Measurements from ENCODE around the gene GALNT4. TPM values are rescaled to one million over a fixed set of nuclear protein-coding genes. Genes with fewer than 3 reads are reported as not detected.

The GALNT4 gene
- total RNA-seq, 4 donors from 2014 or later = 11.5 to 37.2 (median 26.1) TPM

DNA sequence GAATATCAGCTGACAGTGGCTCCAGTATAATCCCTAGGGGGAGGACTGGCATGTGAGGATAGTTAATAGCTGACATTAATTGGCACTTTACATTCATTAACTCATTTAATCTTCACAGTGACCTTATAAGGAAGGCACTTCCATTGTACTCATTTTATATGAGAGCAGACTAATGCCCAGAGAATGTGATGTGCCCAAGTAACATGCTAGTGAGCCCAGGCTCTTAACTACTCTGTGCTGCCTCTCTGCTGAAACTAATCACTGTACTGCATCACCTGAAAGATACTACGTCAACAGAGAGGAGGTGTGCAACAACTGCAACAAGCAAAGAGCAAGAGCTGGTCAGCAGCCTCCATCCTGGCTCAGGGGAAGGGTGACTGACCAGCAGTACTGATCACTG, 40.1 kb downstream of the GALNT4 start:
- Histone ChIP-seq H3K27me3 (no peaks in the 10 kb centered on the region), H3K36me3 (no peaks in the 10 kb centered on the region), H3K4me1 (peaks cover 0 to 13% (median 3%) of the 10 kb centered on the region in 4 donors), H3K27ac (no peak overlapping the region), H3K4me3 (no peak overlapping the region), H3K9me3 (no peaks in the 10 kb centered on the region)
- 88 to 100% methylated on average over 1 of the region's 1 CpG for WGBS, 2 donors (ENCODE audit: low coverage in 1 of 2)
- no peak for TF ChIP-seq EP300 (IDR thresholded peaks at IDR 0.05; ENCODE audit: low read depth)
- no peak for TF ChIP-seq POLR2AphosphoS5 (IDR thresholded peaks at IDR 0.05)
- TF ChIP-seq, protein P1, sequence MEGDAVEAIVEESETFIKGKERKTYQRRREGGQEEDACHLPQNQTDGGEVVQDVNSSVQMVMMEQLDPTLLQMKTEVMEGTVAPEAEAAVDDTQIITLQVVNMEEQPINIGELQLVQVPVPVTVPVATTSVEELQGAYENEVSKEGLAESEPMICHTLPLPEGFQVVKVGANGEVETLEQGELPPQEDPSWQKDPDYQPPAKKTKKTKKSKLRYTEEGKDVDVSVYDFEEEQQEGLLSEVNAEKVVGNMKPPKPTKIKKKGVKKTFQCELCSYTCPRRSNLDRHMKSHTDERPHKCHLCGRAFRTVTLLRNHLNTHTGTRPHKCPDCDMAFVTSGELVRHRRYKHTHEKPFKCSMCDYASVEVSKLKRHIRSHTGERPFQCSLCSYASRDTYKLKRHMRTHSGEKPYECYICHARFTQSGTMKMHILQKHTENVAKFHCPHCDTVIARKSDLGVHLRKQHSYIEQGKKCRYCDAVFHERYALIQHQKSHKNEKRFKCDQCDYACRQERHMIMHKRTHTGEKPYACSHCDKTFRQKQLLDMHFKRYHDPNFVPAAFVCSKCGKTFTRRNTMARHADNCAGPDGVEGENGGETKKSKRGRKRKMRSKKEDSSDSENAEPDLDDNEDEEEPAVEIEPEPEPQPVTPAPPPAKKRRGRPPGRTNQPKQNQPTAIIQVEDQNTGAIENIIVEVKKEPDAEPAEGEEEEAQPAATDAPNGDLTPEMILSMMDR (IDR thresholded peaks at IDR 0.05) = no peak
- TF ChIP-seq POLR2A (IDR thresholded peaks at IDR 0.05) = no peak
- in situ Hi-C loops (cut with MboI; ENCODE audit: low pct_ligation_motif_present in 1 of 4, low pct_unique_long_range_greater_than_20kb in 1 of 4, low sequenced_read_pairs in 3 of 4) (no loop called here), intact Hi-C loops (cut with DNase I; ENCODE audit: low total_unique reads) (no loop called here)
- no peak for DNase-seq

DNA sequence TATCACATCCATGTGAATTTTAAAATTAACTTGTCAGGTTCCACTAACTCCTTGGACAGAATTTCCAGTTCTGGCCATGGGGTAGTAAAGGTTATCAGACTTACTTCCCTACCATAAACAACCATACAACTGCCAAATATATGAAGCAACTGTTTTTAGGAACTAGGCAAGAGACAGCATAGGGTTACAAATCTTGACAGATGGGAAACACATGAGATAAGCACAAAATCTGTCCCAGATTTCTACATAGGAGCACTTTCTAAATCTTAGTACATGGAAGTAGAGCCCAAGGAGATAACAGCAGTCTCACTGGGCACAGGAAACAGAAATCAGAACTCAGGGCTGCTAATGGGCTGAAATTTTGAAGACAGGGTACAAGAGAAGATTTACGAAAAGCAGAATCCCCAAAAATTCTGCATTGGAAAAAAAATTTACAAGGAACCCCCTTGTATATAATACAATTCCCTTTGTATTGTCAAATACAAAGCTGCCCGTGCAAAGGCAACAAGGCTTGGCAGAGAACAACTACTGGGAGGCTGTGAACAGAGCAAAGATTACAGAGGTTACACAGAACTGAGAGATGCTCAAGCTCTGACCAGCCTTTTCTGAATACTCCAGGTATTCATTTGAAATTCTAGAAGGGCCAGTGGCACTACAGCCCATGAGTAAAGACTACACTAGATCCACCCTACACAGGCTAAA, 43.2 kb downstream of the GALNT4 start:
- WGBS, 2 donors (ENCODE audit: low coverage in 1 of 2) = 77 to 79% methylated on average over 2 of the region's 2 CpGs
- DNase-seq = no peak
- Histone ChIP-seq H3K27me3 (no peaks in the 10 kb centered on the region), H3K9me3 (no peaks in the 10 kb centered on the region), H3K27ac (no peak overlapping the region), H3K4me1 (peaks cover 0 to 17% (median 7%) of the 10 kb centered on the region in 4 donors), H3K4me3 (no peak overlapping the region), H3K36me3 (no peaks in the 10 kb centered on the region)
- no peak for TF ChIP-seq POLR2AphosphoS5 (IDR thresholded peaks at IDR 0.05)
- TF ChIP-seq POLR2A (IDR thresholded peaks at IDR 0.05) = no peak
- TF ChIP-seq, protein P1 (IDR thresholded peaks at IDR 0.05) = no peak
- TF ChIP-seq EP300 (IDR thresholded peaks at IDR 0.05; ENCODE audit: low read depth) = no peak
- intact Hi-C loops (cut with DNase I; ENCODE audit: low total_unique reads) (no loop called here), in situ Hi-C loops (cut with MboI; ENCODE audit: low pct_ligation_motif_present in 1 of 4, low pct_unique_long_range_greater_than_20kb in 1 of 4, low sequenced_read_pairs in 3 of 4) (no loop called here)

DNA sequence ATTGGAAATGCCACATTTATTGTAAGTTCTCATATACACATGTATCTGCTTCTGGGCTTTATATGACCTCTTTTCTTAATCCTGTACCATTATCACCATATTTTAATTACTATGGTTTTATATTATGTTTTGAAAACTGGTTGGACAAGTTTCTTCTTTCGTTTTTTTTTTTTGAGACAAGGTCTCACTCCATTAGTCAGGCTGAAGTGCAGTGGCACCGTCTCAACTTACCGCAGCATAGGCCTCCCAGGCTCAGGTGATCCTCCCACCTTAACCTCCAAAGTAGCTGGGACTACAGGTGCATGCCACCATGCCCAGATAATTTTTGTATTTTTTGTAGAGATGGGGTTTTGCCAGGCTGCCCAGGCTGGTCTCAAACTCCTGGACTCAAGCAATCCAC, 44.6 kb downstream of the GALNT4 start:
- Histone ChIP-seq H3K4me3 (no peak overlapping the region), H3K9me3 (no peaks in the 10 kb centered on the region), H3K4me1 (peaks cover 0 to 18% (median 8%) of the 10 kb centered on the region in 4 donors), H3K27me3 (no peaks in the 10 kb centered on the region), H3K27ac (no peak overlapping the region), H3K36me3 (no peaks in the 10 kb centered on the region)
- in situ Hi-C loops (cut with MboI; ENCODE audit: low pct_ligation_motif_present in 1 of 4, low pct_unique_long_range_greater_than_20kb in 1 of 4, low sequenced_read_pairs in 3 of 4) = loop anchor here in 1 of 4 donors (10.0 kb wide), 1 partner anchor 45 kb away; the partner anchor contains the start of genes GALNT4 and POC1B
- intact Hi-C loops (cut with DNase I; ENCODE audit: low total_unique reads) = no loop called here
- TF ChIP-seq EP300 (IDR thresholded peaks at IDR 0.05; ENCODE audit: low read depth) = no peak
- TF ChIP-seq, protein P1 (IDR thresholded peaks at IDR 0.05) = no peak
- no peak for TF ChIP-seq POLR2A (IDR thresholded peaks at IDR 0.05)
- TF ChIP-seq POLR2AphosphoS5 (IDR thresholded peaks at IDR 0.05) = no peak
- 34 to 55% methylated on average over 3 of the region's 3 CpGs for WGBS, 2 donors (ENCODE audit: low coverage in 1 of 2)
- no peak for DNase-seq

DNA sequence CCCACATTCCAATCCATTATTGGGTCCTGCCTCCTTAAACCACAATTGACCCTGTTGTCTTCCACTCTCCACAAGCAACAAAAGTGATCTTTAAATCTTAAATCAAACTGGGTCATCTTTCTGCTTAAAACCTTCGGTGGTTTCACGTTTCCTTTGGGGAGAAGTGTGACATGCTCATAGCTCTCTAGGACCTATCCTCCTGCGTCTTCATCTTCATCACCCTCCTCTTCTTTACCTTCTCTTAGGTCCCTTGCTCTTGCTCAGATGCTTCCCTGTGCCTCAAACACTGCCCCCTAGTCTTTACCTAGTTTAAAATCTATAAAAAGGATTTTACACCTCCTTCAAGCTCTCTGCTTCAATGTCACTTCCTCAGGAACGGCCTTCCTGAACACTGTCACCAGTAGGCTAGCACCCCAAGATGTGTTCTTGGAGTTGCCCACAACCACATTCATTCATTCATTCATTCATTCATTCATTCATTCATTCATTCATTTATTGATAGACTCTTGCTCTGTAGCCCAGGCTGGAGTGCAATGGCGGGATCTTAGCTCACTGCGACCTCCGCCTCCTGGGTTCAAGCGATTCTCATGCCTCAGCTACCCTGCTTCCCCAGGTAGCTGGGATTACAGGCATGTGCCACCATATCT, 46.8 kb downstream of the GALNT4 start:
- Histone ChIP-seq H3K36me3 (no peaks in the 10 kb centered on the region), H3K4me3 (no peak overlapping the region), H3K4me1 (peaks cover 0 to 21% (median 8%) of the 10 kb centered on the region in 4 donors), H3K9me3 (no peaks in the 10 kb centered on the region), H3K27me3 (no peaks in the 10 kb centered on the region), H3K27ac (no peak overlapping the region)
- intact Hi-C loops (cut with DNase I; ENCODE audit: low total_unique reads) (no loop called here), in situ Hi-C loops (cut with MboI; ENCODE audit: low pct_ligation_motif_present in 1 of 4, low pct_unique_long_range_greater_than_20kb in 1 of 4, low sequenced_read_pairs in 3 of 4) (loop anchor here in 1 of 4 donors (10.0 kb wide), 1 partner anchor 47 kb away; the partner anchor contains the start of genes GALNT4 and POC1B)
- TF ChIP-seq EP300 (IDR thresholded peaks at IDR 0.05; ENCODE audit: low read depth) (no peak), POLR2A (IDR thresholded peaks at IDR 0.05) (no peak), POLR2AphosphoS5 (IDR thresholded peaks at IDR 0.05) (no peak)
- TF ChIP-seq, protein P1 (IDR thresholded peaks at IDR 0.05) = no peak
- WGBS, 2 donors (ENCODE audit: low coverage in 1 of 2) = 90 to 95% methylated on average over 7 to 8 of the region's 8 CpGs
- DNase-seq = no peak
